B cell (primary cell): ENCODE measurements around the gene CACNG4. TPM values are rescaled to one million over a fixed set of nuclear protein-coding genes. Genes with fewer than 3 reads are reported as not detected.

Experiments
- ATAC-seq: fragments of 200-7000 bp; cut with Tn5 transposase; one replicate; pipeline ENCODE4 v1.10.0; 2021; ENCODE audit warnings: low read depth, mild to moderate bottlenecking, moderate number of reproducible peaks, moderate library complexity
- CTCF ChIA-PET: fragments of 350-600 bp; sonication (Branson Sonifier 250); formaldehyde crosslinking; loops from one replicate; lab custom pipeline; 2021; ENCODE audit warnings: antibody characterized with exemption, inconsistent platforms; lab: Charles Lee
- POLR2A ChIA-PET: fragments of 350-600 bp; sonication (Branson Sonifier 250); formaldehyde crosslinking; loops from one replicate; lab custom pipeline; 2021; ENCODE audit warnings: antibody characterized with exemption; lab: Charles Lee
- DNase-seq: peaks from one replicate; pipeline ENCODE4 v3.0.0; 2013
- H2AFZ ChIP-seq: 2 replicates; pipeline ENCODE4 v1.6.1; 2012; ENCODE audit warnings: mild to moderate bottlenecking, low read depth, low read length; ENCODE audit not compliant: insufficient read depth, poor library complexity, severe bottlenecking
- H3K27ac ChIP-seq, 2 donors: 1 replicate in 1 of 2; 2 replicates in 1 of 2; pipeline ENCODE4 v1.5.1; 2012 to 2013; ENCODE audit warnings: low read length in 2 of 2, mild to moderate bottlenecking in 2 of 2, moderate library complexity in 1 of 2
- H3K27me3 ChIP-seq, 4 experiments: fragments of 200-600 bp in 1 of 4; sonication (generic) in 1 of 4; replicated peaks in 1 of 4; 1 replicate in 2 of 4; 2 replicates in 2 of 4; pipeline versions ENCODE4 v1.6.1 to v1.7.0; 2013 to 2016; ENCODE audit warnings: low read length in 3 of 4, mild to moderate bottlenecking in 2 of 4, mixed read lengths in 1 of 4, moderate library complexity in 1 of 4; ENCODE audit not compliant: insufficient read depth in 4 of 4, control insufficient read depth in 3 of 4; ENCODE audit errors: control extremely low read depth in 1 of 4
- H3K36me3 ChIP-seq, 2 experiments: replicated peaks in 1 of 2; 1 replicate in 1 of 2; 2 replicates in 1 of 2; pipeline versions ENCODE4 v1.6.1 to v1.7.1; 2013; ENCODE audit warnings: low read length in 1 of 2; ENCODE audit not compliant: insufficient read depth in 2 of 2, control insufficient read depth in 1 of 2; ENCODE audit errors: control extremely low read depth in 1 of 2, extremely low read depth in 1 of 2
- H3K4me1 ChIP-seq, 2 donors: fragments of 200-600 bp in 1 of 2; sonication (generic) in 1 of 2; 1 replicate in 1 of 2; 2 replicates in 1 of 2; pipeline versions ENCODE4 v1.5.1 to v1.6.1; 2013 to 2017; ENCODE audit warnings: low read length in 2 of 2; ENCODE audit not compliant: control insufficient read depth in 2 of 2, insufficient read depth in 2 of 2
- H3K4me2 ChIP-seq: replicated peaks from 2 replicates; pipeline ENCODE3; 2012; ENCODE audit warnings: mild to moderate bottlenecking, low read depth, low read length; ENCODE audit not compliant: poor library complexity, severe bottlenecking
- H3K4me3 ChIP-seq, 5 experiments: fragments of 200-600 bp in 1 of 5; sonication (generic) in 1 of 5; 1 replicate in 3 of 5; 2 replicates in 2 of 5; pipeline versions ENCODE4 v1.5.1 to v1.7.0; 2011 to 2016; ENCODE audit warnings: low read length in 4 of 5, mild to moderate bottlenecking in 4 of 5, low read depth in 2 of 5, control low read depth in 1 of 5, moderate library complexity in 1 of 5; ENCODE audit not compliant: insufficient read depth in 1 of 5; ENCODE audit errors: control extremely low read depth in 1 of 5, extremely low read depth in 1 of 5
- H3K79me2 ChIP-seq: fragments of 200-600 bp; sonication (generic); one replicate; pipeline ENCODE4 v1.6.0; 2016; ENCODE audit warnings: low read length; ENCODE audit not compliant: control insufficient read depth, insufficient read depth
- H3K9ac ChIP-seq: fragments of 200-600 bp; sonication (generic); 2 replicates; pipeline ENCODE4 v1.6.1; 2017; ENCODE audit warnings: mild to moderate bottlenecking, low read length, moderate library complexity
- H3K9me3 ChIP-seq, 3 donors: one replicate each; pipeline versions ENCODE4 v1.6.1 to v1.7.1; 2013; ENCODE audit warnings: low read length in 2 of 3; ENCODE audit not compliant: control insufficient read depth in 2 of 3, insufficient read depth in 1 of 3; ENCODE audit errors: control extremely low read depth in 1 of 3
- H4K20me1 ChIP-seq: 2 replicates; pipeline ENCODE4 v1.6.0; 2012; ENCODE audit warnings: mild to moderate bottlenecking, low read length; ENCODE audit not compliant: insufficient read depth, control insufficient read depth, poor library complexity, severe bottlenecking
- H3K27ac Mint-ChIP-seq: one replicate; pipeline ENCODE4 v1.8.0; 2021; ENCODE audit warnings: mixed read lengths
- H3K27me3 Mint-ChIP-seq: one replicate; pipeline ENCODE4 v1.8.0; 2021; ENCODE audit warnings: mixed read lengths
- H3K4me1 Mint-ChIP-seq: one replicate; pipeline ENCODE4 v1.8.0; 2021; ENCODE audit warnings: mixed read lengths
- H3K4me3 Mint-ChIP-seq: one replicate; pipeline ENCODE4 v1.8.0; 2021; ENCODE audit warnings: mixed read lengths
- H3K9me3 Mint-ChIP-seq: one replicate; pipeline ENCODE4 v1.8.0; 2022; ENCODE audit warnings: mixed read lengths; ENCODE audit not compliant: insufficient read depth
- EZH2 ChIP-seq: IDR thresholded peaks from 2 replicates; pipeline ENCODE4 v1.6.1; 2012; ENCODE audit warnings: borderline replicate concordance, low read depth, mild to moderate bottlenecking, moderate library complexity, low read length; ENCODE audit not compliant: insufficient read depth, poor library complexity, severe bottlenecking
- WGBS: methylation state at CpG from one replicate; pipeline ENCODE4 v1.1.5; 2013; ENCODE audit warnings: missing lambda C conversion rate; ENCODE audit not compliant: insufficient coverage; 5-methylcytosine and 5-hydroxymethylcytosine counted together
- intact Hi-C: fragments of 100-400 bp; cut with micrococcal nuclease; formaldehyde crosslinking; loops from one replicate; pipeline ENCODE4 v1.10.0; 2022
- polyA plus RNA-seq: library from polyadenylated mRNA; depleted of rRNA; stranded (reverse); fragments of >200 nt; gene quantifications from 2 replicates; pipeline ENCODE4 v1.2.3, GENCODE V29; 2012
- total RNA-seq, 2 donors: library from RNA; stranded (reverse); fragments of 120-200 nt in 1 of 2; gene quantifications; 1 replicate in 1 of 2; 2 replicates in 1 of 2; pipeline versions ENCODE4 v1.2.3 to v1.2.4, GENCODE V29; 2013 to 2022
- TF ChIP-seq, protein P1 (sequence below): fragments of 200-600 bp; IDR thresholded peaks from one replicate; pipeline ENCODE4 v1.8.0; 2022; ENCODE audit warnings: antibody characterized with exemption, mild to moderate bottlenecking

The CACNG4 gene
- total and polyA plus RNA-seq, 2 donors (not counting 1 experiment from before 2014, with no cell fraction given), result not detected

GRCh38 chr17:66932311-66932710 is 32.2 kb upstream of the CACNG4 start:
- ChIA-PET POLR2A (no interaction called here), CTCF (no interaction called here)
- Histone ChIP-seq H3K36me3 (no peaks in the 10 kb centered on the region), H3K4me1 (no peaks in the 10 kb centered on the region), H3K27ac (no peak overlapping the region), H3K79me2 (no peaks in the 10 kb centered on the region), H3K4me2 (no peak overlapping the region), H3K4me3 (no peak overlapping the region), H3K27me3 (no peaks in the 10 kb centered on the region), H3K9me3 (peaks cover 0 to 11% (median 0%) of the 10 kb centered on the region in 3 donors), H4K20me1 (no peaks in the 10 kb centered on the region), H2AFZ (no peak overlapping the region), H3K9ac (no peak overlapping the region)
- no peak for DNase-seq
- Mint-ChIP-seq H3K9me3 (peaks cover 7% of the 10 kb centered on the region), H3K4me3 (no peak overlapping the region), H3K27ac (no peak overlapping the region), H3K4me1 (no peaks in the 10 kb centered on the region), H3K27me3 (peaks cover 4% of the 10 kb centered on the region)
- no peak for ATAC-seq
- no peak for TF ChIP-seq EZH2
- TF ChIP-seq, protein P1, sequence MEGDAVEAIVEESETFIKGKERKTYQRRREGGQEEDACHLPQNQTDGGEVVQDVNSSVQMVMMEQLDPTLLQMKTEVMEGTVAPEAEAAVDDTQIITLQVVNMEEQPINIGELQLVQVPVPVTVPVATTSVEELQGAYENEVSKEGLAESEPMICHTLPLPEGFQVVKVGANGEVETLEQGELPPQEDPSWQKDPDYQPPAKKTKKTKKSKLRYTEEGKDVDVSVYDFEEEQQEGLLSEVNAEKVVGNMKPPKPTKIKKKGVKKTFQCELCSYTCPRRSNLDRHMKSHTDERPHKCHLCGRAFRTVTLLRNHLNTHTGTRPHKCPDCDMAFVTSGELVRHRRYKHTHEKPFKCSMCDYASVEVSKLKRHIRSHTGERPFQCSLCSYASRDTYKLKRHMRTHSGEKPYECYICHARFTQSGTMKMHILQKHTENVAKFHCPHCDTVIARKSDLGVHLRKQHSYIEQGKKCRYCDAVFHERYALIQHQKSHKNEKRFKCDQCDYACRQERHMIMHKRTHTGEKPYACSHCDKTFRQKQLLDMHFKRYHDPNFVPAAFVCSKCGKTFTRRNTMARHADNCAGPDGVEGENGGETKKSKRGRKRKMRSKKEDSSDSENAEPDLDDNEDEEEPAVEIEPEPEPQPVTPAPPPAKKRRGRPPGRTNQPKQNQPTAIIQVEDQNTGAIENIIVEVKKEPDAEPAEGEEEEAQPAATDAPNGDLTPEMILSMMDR, result no peak
- intact Hi-C loops, result no loop called here
- WGBS, result 83% methylated on average over 1 of the region's 2 CpGs

- H3K36me3 ChIP-seq, result no peaks in the 10 kb centered on the region
- H3K27ac ChIP-seq, result no peak overlapping the region
- no peak for DNase-seq
- peaks cover 0 to 24% (median 2%) of the 10 kb centered on the region in 3 donors for H3K9me3 ChIP-seq
- Mint-ChIP-seq H3K27me3 (peaks cover 12% of the 10 kb centered on the region), H3K27ac (no peak overlapping the region), H3K4me3 (no peak overlapping the region), H3K9me3 (peaks cover 17% of the 10 kb centered on the region), H3K4me1 (no peaks in the 10 kb centered on the region)
- H3K27me3 ChIP-seq, result no peaks in the 10 kb centered on the region
- 86% methylated on average over 2 of the region's 2 CpGs for WGBS
- no peak overlapping the region for H3K4me3 ChIP-seq
- POLR2A ChIA-PET, result no interaction called here
- intact Hi-C loops, result no loop called here
- CTCF ChIA-PET, result no interaction called here
- no peaks in the 10 kb centered on the region for H4K20me1 ChIP-seq
- H3K4me1 ChIP-seq, result no peaks in the 10 kb centered on the region
- no peaks in the 10 kb centered on the region for H3K79me2 ChIP-seq
- TF ChIP-seq EZH2, result no peak
- TF ChIP-seq, protein P1, result no peak
- H3K9ac ChIP-seq, result no peak overlapping the region
- no peak for ATAC-seq
- no peak overlapping the region for H2AFZ ChIP-seq
- H3K4me2 ChIP-seq, result no peak overlapping the region
Measured at GRCh38 chr17:66934040-66934439, 30.5 kb upstream of the CACNG4 start.
